Measurements from ENCODE around the gene UTP15.

GRCh38 chr5:73615085-73615484 is 49.5 kb downstream of the UTP15 start:
- no peak for TF ChIP-seq EP300 (IDR thresholded peaks at IDR 0.05; ENCODE audit: low read depth)
- TF ChIP-seq CTCF (IDR thresholded peaks at IDR 0.05): no peak
- TF ChIP-seq POLR2AphosphoS5 (IDR thresholded peaks at IDR 0.05): no peak
